ENCODE measurements around the gene RAMP3.
"Not testable (repeated sequence)": the region's sequence is repeated elsewhere in the genome, so short reads cannot be mapped to it uniquely, and the experiment has no call there.

The RAMP3 gene

GRCh38 chr7:45193828-45194227 lies 36.2 kb downstream of the RAMP3 start:
- DNase-seq (ENCODE audit: low spot score): no peak

DNA sequence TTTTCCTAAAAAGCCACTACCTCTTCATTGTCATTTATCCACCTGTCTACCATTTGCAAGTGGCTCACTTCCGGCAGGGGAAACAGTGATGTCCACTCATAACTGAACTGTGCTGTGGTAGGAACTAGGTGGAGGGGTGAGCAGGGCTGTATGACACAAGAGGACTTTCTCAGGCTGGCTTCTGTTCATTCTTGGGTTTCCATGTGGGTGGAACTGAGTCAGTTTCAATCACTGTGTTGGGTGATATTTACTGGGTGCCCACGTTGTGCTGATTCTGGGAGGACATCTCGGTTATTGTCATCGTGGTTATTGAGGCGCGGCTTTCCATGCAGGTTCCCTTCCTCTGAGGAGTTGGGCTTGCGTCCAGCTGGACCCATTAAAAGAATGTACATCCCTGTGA lies 38.8 kb downstream of the RAMP3 start:
- no peak for DNase-seq (ENCODE audit: low spot score)

- no peak for DNase-seq (ENCODE audit: low spot score)
Observed at GRCh38 chr7:45197461-45197860, 39.9 kb downstream of the RAMP3 start.

DNA sequence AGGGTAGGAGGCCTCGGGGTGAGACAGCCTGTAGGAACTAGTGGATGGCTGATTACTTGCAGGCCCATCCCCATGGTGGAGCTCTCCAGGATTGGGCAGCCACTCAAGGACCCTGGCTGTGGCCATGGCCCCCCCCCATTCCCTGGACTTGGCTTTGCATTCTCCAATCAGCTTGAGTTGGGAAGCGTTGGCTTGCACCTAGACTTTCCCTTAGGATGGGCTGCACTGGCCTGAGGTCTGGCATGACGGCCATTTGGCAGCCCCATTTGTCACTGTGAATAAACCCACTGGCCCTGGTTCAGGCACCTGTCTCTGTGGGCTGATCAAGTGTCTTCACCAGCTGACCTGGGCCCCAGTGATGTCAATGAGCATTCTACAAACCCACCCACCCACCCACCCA lies 41.4 kb downstream of the RAMP3 start:
- DNase-seq (ENCODE audit: low spot score): no peak

GRCh38 chr7:45199506-45199905 lies 41.9 kb downstream of the RAMP3 start:
- DNase-seq (ENCODE audit: low spot score): no peak

DNA sequence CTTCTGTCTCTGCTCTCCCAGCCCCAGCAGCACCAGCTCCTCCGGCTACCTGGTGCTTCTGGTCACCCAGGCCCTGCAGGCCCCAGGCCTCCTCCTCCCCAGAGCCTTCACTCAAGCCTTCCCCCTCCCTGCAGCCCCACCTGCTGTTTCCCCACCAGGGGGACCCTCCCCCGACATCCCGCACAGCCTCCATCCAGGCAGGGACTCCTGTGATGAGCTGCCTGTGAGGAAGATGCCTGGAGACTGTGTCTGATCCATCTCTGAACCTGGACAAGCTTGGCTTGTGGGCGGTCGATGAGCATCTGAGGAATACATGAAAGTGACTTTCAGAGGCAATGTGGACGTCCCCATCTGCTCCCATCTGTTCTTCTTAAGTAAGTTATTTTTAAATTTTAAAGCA lies 45.0 kb downstream of the RAMP3 start:
- no peak for DNase-seq (ENCODE audit: low spot score)

DNA sequence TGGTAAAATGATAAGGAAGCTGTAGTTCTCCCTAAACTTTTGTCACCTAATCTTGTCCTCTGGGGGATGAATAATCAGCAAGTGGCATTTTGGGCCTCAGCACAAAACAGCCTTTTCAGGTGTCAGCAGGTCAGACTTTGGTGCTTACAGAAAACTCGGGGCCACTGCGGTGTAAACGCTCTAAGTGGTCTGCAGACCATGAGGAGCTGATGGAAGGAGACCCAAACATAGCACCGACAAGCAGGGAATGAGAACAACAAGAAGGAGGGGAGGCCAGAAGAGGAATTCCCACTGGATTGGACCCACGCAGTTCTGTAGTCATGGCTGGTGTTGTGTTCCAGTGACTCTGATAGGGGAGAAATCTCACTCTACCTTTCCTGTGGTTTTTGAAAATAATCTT lies 45.4 kb downstream of the RAMP3 start:
- no peak for DNase-seq (ENCODE audit: low spot score)

DNA sequence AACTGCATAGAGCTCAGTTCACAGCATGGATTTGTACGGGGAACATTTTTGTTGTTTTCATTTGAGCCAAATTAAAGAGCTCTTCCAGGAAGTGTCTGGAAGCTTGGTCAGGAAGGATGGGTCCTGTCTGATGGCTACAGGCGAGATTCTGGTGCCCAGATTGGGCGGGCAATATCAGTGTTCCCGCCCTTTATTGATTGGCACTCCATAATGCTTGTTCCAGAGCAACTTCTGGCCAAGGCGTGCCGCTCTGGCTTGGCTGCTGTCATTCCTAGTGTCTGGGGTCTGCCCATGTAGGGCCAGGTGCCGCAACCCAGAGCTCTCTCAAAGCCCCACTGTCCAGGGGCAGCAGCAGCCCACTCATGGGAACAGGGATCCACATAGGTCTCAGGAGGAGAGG lies 45.9 kb downstream of the RAMP3 start:
- DNase-seq (ENCODE audit: low spot score): no peak

DNA sequence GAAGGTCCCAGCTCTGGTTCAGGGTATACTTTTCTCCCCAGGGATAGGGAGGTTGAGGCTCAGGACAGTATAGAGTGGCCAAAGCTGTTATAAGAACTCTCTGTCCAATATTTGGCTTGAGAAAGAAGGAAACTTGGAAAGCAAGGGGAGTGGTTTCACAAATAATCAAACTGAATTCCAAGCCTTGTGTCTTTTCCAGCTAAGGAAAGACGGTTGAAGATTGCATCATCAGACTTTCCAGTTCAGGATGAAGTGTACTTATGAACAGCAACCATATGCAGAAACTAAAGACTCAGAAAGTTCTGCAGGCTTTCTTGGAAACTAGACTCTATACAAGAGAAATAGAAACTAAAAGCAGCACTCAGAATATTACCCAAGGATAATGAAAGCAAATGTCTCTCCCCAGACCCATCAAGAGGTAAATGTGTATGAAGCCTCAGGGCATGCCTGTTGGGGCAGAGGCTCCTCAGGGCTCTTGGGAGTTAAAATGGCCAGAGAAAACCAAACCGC lies 46.4 kb downstream of the RAMP3 start:
- DNase-seq (ENCODE audit: low spot score): no peak

DNA sequence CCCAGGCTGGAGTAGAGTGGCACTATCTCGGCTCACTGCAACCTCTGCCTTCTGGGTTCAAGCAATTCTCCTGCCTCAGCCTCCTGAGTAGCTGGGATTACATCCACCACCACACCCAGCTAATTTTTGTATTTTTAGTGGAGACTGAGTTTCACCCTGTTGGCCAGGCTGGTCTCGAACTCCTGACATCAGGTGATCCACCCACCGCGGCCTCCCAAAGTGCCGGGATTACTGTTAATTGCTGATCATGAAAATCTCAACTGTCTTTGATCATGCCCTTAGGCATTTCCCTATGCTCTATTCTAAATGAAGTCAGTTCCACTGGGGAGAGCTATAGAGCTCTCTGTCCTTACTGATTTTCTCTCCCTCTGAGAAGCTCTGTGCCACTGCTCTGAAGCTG lies 48.7 kb downstream of the RAMP3 start:
- DNase-seq (ENCODE audit: low spot score): not testable (repeated sequence)

- not testable (repeated sequence) for DNase-seq (ENCODE audit: low spot score)
Observed at GRCh38 chr7:45209909-45210308, 52.3 kb downstream of the RAMP3 start.

DNA sequence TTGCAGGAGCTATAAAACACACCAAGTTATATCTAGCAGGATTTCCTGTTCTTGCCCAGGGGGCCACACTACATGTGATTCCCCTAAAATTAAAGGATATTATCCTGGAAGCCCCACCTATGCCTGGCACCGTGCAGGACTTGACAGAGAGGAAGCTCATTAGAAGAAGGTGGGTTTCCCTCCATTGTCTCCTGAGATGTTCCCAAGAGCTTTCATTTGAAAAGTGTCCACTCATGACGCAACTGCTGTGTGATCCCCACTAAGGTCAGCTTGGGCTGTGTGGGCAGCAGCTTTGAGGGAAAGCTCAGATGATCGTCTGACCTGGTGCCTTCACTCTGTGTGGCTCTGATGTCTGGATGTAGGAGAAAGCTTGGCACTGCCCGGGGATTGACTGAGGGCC lies 53.5 kb downstream of the RAMP3 start:
- DNase-seq (ENCODE audit: low spot score): no peak

DNA sequence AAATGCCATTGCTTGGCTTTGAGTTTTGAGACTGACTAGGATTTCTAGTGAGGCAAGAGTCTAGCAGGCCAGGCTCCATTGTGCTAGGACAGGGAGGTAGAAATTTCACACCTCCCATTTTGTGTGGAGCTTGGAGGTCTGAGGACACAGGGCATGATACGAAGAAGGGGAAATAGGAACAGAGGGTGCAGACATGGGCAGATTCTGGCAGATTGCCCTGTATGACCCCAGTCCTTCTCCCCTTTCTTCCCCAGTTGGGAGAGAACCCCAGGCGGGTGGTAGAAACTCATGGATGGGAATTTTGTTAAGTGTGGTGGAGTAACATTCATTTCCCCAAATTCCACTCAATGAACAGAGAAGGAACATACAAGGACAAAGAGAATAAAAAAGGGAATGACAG lies 54.4 kb downstream of the RAMP3 start:
- DNase-seq (ENCODE audit: low spot score): no peak

DNA sequence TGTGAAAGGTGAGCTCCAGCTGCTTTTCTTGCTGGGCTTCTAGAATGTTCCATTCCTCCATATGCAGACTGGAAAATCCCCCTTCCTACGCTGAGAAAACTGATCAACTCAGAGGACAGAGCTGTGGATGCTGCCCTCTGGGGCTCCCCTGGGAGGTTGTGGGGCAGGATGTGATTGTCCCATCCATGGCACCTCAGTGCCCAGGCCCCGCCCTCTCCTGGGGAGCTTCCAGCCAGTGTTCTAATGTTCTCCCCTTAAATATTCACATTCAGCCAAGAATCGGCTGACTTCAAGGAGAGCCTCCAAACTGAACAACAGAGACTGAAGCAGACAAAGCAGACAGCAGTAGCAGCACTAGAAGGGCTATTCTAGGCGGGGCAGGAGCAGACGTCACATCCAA lies 55.0 kb downstream of the RAMP3 start:
- no peak for DNase-seq (ENCODE audit: low spot score)

GRCh38 chr7:45215601-45216062 lies 58.0 kb downstream of the RAMP3 start:
- peak; percentile 40 for DNase-seq (ENCODE audit: low spot score)

DNA sequence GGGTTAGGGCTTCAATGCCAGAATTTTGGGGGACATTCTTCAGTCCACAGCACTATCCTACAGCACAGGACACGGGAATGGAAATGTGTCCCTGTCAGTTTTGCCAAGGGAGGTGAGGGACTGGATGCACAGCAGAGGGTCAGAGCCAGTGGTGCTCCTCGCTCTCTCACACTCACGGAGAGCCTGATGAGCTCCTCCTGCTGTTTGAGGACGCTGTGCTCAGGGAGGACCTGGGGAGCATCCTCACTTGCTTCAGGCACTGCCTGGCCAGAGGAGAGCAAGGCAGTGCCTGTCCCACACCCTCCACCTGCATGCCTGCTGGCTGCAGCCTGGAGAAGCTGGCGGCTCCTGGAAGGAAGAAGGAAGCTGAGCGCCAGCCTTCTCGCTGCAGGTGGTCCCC lies 58.6 kb downstream of the RAMP3 start:
- peak; percentile 13 for DNase-seq (ENCODE audit: low spot score)

DNA sequence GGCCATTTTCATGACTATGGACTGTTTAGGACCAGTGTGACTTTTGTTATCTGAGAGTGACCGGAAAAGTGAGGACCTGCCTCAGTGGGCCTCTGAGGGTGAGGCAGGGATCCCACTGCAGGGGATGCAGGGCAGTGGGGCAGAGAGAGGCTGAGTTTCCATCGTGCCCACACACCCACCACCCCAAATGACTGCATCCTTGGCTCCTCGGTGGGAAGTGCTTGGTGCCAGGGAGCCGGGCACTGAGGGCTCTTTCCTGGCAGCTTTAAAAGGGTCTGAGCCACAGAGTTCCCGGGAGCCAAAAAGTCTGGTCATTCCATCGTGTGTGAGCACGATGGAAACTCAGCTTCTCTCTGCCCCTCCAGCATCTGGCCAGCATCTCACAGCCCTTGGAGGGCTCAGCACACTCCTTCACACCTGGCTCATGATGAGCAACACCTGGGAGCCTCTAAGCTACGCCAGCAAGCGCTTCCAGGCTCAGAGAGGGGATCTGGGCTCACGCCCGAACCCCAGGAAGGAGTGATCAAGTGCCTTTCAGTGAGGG lies 59.1 kb downstream of the RAMP3 start:
- no peak for DNase-seq (ENCODE audit: low spot score)

DNA sequence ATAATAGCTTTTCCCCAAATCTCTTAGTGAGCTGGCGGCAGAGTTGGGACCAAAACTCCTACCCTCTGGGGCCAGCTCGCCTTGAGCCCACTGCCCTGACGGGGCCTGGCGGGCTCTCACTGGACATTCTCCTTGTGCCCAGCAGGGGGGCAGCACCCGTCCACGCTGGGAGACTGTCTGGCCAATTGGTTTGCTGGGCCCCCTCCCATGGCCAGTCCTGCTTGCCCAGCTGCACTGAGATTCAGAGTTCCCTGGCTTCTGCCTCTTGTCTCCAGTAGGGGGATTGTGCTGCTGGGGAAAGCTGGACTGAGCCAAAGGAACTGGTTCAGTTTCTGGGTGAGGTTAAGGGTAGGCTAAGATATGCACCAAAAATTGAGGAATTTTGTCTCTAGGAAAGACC lies 59.8 kb downstream of the RAMP3 start:
- peak; percentile 7 for DNase-seq (ENCODE audit: low spot score)

DNA sequence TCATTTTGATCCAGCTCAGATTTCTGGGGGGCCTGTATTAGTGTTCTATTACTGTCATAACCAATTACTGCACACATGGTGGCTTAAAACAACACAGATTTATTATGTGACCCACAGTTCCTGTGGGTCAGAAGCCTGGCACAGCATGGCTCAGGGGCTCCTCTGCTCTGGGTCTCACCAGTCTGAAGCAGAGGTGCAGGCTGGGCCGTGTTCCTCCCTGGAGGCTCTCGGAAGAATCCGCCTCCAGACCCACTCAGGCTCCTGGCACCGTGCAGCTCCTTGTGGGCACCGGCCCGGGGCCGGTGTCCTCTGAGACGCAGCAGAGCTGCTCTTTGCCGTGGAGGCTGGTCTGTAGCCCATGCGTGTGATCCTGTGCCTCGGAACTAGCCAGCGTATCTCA lies 61.5 kb downstream of the RAMP3 start:
- DNase-seq (ENCODE audit: low spot score): no peak

DNA sequence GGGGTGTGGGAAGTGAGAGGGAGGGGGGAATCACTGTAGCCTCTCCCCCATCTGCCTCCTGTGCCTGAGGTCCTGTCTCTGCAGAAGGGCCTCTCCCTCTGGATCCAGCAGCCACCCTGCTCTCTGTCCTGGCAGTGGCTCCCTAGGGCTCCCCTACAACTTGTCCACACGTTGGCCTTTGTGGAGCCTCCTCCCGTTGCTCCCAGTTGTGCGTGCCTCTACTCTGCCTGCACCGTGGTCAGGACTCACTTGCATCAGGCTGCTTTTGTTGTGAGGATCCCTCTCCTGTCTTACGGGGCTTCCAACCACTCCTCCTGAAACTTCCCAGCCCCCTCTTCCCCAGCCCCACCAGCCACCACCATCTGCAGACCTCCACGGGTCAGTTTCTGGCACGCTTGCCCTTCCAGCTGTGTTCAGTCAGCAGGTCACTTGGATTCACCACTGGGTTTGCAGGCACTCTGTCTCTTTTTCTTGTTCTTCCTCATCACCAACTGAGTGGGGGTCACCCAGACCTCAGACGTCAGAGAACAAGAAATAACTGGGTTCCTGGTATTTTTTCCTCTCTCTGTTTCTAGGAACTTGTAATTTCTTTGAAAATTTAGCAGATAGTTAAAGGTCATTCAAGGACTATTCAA lies 62.3 kb downstream of the RAMP3 start:
- DNase-seq (ENCODE audit: low spot score): no peak

- DNase-seq (ENCODE audit: low spot score): no peak
Observed at GRCh38 chr7:45220846-45221618, 63.4 kb downstream of the RAMP3 start.

DNA sequence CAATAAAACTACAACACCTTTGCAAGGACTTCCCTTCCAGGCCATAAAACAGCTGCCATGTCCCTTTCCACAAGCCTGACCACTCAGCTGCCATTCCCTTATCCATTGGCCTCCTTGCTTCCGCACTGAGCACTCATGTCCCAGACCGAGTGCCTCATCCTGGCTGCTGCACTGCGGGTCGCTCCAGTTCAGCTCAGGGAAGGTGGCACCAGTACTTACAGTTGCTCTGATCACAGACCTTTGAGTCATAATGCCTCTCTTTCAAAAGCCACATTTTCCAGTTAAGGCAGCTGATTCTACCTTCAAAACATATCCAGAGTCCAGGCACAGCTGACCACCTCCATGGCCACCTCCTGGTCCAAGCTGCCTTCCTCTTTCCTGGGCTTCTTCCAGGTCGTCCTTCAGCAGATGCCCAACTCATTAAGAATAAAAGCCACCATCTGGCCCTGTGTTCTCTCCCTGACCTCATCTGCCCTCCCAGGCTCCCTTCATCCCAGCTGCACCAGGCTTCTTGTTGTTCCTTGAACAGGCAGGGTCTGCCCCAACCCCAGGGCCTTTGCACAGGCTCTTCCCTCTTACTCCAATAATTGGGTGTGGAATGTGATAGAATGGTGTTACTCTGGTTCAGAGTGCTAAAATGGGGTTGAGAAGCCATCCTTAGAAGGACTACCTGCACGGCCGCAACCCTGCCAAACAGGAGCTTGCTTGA lies 64.5 kb downstream of the RAMP3 start:
- no peak for DNase-seq (ENCODE audit: low spot score)

DNA sequence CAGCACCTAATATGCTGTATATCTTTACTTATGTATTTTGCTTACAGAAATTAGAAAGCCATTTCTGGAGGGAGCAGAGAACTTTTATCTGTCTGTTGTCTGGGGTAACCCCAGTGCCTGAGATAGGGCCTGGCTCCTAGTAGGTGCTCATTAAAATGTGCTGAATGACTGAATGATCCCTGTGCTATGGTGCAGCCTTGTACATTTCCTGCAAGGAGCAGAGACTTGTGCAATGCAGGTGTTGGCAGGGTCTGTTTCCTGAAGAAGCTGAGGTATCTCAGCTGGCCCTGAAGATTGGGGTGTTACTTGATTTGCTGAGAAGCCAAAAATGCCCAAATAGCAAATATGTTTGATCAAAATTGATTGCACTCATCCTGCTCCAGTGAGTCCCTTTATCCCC lies 65.5 kb downstream of the RAMP3 start:
- no peak for DNase-seq (ENCODE audit: low spot score)

All from cerebellar cortex (tissue), 1 donor.